Activated naive CD4-positive, alpha-beta T cell treated with anti-CD3 and anti-CD28 coated beads, Interleukin-2, amount 10 ng/mL, durations not matched to agents 7 days and 5 days (primary cell): ENCODE measurements around the gene ASIC4.
A peak's percentile ranks its signal among the peaks of the same experiment; 100 is the strongest.

Experiments used
- CTCF ChIA-PET: fragments of 350-600 bp; sonication (Branson Sonifier 250); formaldehyde crosslinking; loops from one replicate; lab custom pipeline; 2021; ENCODE audit warnings: antibody characterized with exemption; lab: Charles Lee
- DNase-seq: peaks from one replicate; pipeline ENCODE4 v3.0.0-alpha.2; 2020
- H3K27ac Mint-ChIP-seq: one replicate; pipeline ENCODE4 v1.8.0; 2021; ENCODE audit warnings: mild to moderate bottlenecking, moderate library complexity, mixed read lengths
- H3K27me3 Mint-ChIP-seq: one replicate; pipeline ENCODE4 v1.8.0; 2021; ENCODE audit warnings: mild to moderate bottlenecking, mixed read lengths
- H3K36me3 Mint-ChIP-seq: one replicate; pipeline ENCODE4 v1.8.0; 2021; ENCODE audit warnings: mixed read lengths
- H3K4me1 Mint-ChIP-seq: one replicate; pipeline ENCODE4 v1.8.0; 2021; ENCODE audit warnings: mixed read lengths
- H3K4me3 Mint-ChIP-seq: one replicate; pipeline ENCODE4 v1.8.0; 2021; ENCODE audit warnings: mild to moderate bottlenecking, moderate library complexity, mixed read lengths
- H3K9me3 Mint-ChIP-seq: one replicate; pipeline ENCODE4 v1.8.0; 2021; ENCODE audit warnings: mixed read lengths

ASIC4 gene

DNA sequence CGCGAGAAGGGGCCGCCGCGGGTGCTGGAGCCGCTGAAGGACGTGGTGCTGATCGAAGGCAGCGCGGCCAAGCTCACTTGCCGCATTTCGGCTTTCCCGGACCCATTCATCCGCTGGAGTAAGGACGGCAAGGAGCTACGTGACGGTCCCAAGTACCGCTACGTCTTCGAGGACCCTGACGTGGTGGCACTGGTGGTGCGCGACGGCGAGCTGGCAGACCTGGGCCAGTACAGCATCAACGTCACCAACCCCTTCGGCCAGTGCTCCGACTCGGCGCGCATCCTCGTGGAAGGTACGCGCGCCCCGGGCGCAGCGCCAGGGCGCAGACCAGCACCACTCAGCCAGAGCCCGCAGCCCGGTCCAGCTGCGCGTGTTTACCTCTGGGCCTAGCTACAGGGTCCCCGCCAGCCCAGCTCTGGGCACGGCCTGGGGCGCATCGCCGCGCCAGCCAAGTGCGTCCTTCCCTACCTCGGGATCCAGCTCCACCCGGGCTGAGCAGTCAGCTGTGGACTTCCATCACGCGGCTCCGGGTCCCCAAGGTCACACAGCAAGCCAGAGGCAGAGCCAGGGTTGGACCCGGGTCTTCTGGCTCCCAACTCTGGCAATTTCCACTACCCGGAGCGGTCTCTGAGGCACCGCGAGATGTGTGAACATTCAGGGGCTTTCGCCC, 17.3 kb upstream of the ASIC4 start:
- peak; percentile 32 for DNase-seq
- Mint-ChIP-seq H3K27me3 (peaks cover 68% of the 10 kb centered on the region), H3K9me3 (no peaks in the 10 kb centered on the region), H3K27ac (no peak overlapping the region), H3K4me1 (peaks cover 41% of the 10 kb centered on the region), H3K4me3 (peak overlapping the region; percentile 92), H3K36me3 (peaks cover 5% of the 10 kb centered on the region)
- CTCF ChIA-PET = interaction anchor here (0.8 to 4.7 kb wide), 4 partner anchors 10 to 31 kb away, joined by 3 to 131 read pairs (median 20); no protein-coding TSS in a partner anchor

DNA sequence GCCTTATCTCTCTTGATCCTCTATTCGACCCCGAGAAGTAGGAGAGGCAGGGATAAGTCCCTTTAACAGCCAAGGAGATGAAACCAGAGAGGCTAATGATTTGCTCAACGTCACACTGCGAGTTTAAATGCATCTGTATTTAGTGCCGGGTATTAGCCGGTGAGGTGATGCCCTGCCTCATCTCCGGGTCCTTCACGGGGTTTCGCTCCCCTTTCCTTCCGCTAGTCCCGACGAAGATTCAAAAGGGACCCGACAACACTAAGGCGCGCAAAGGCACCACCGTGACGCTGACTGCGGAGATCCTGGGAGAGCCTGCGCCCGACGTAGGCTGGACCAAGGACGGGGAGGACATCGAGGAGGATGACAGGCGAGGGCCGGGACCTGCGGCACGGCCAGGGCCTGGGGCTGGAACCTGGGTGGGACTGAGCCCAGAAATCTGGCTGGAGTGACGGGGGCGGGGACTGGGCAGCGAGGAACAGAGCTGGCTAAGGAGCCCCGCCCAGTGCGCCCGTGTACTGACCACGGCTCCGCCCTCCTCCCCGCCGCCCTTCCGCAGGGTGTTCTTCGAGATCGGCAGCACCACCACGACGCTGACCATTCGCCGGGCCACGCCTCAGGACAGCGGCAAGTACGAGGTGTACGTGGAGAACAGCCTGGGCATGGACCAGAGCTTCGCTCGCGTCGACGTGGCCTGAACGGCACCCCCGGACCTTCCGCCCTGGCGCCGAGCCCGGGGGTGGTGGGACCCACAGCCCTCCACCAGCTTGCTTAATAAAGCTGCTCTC, 16.6 kb upstream of the ASIC4 start:
- CTCF ChIA-PET = interaction anchor here (0.8 to 4.7 kb wide), 6 partner anchors 12 to 37 kb away, joined by 3 to 131 read pairs (median 6); no protein-coding TSS in a partner anchor
- peaks cover 6% of the 10 kb centered on the region for H3K36me3 Mint-ChIP-seq
- no peak overlapping the region for H3K27ac Mint-ChIP-seq
- H3K4me1 Mint-ChIP-seq = peaks cover 41% of the 10 kb centered on the region
- H3K9me3 Mint-ChIP-seq = no peaks in the 10 kb centered on the region
- peaks cover 61% of the 10 kb centered on the region for H3K27me3 Mint-ChIP-seq
- DNase-seq = peak; percentile 65
- peak overlapping the region; percentile 92 for H3K4me3 Mint-ChIP-seq

DNA sequence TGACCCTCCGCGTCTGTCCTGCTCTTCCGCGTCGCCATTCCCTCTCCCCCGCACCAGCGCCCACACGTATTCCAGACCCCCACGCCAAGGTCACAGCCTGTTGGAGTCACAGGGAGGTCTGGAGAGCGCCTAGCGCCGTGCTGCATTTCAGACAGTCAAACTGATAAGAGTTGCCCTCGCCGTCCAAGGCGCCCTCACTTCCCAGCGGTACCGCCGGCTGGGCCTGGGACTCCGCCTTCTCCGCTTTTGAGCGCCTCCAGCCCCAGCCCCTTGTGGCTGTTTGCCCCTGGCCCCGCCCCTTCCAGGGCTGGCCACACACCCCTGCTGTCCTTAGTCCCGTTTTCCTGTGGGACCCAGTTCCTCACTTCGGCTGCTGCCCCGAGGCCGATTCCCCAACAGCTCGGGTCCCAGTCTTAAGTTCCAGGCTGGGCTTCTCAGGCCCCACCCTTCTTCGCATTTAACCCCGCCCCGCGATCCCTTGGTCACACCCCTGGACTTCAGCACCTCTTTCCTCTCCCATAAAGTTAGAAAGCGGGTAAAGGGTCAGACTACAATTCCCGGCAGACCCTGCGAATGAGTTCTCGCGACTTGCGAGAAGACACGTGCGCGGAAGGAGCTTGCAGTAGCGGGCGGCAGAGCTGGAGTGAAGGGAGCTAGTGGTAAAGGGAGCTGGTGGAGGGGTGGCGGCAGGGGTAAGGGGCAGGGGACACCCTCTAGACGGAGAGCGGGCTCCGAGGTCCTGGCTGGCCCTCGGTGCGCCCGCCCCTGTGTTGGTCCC, 15.8 kb upstream of the ASIC4 start, which contains the start of gene GMPPA:
TSS of gene GMPPA (plus strand) at position 612 of the 778 bp plus-strand sequence. CDS start 1,085 bp downstream, outside the sequence.
- CTCF ChIA-PET = interaction anchor here (0.8 to 3.6 kb wide), 9 partner anchors 11 to 517 kb away, joined by 3 to 24 read pairs (median 4); no protein-coding TSS in a partner anchor
- Mint-ChIP-seq H3K4me1 (peaks cover 41% of the 10 kb centered on the region), H3K27ac (peak within 1 kb of the TSS; percentile 73), H3K36me3 (peaks cover 8% of the 10 kb centered on the region), H3K4me3 (peak within 1 kb of the TSS; percentile 92), H3K27me3 (peaks cover 53% of the 10 kb centered on the region), H3K9me3 (no peaks in the 10 kb centered on the region)
- peak; percentile 98 for DNase-seq

DNA sequence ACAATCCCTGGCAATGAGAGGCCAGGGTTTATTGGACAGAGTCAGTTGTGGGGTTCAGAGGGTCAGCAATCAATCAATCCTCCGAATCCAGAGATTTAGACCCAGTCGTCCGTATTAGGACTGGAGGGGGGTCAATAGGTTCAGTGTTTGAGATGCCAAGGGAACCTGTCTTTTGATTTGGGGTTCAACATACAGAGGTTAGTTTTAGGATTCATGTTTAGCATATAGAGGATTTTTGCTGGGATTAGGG, 15.3 kb upstream of the ASIC4 start:
- Mint-ChIP-seq H3K27ac (peak overlapping the region; percentile 73), H3K9me3 (no peaks in the 10 kb centered on the region), H3K36me3 (peaks cover 11% of the 10 kb centered on the region), H3K4me3 (peak overlapping the region; percentile 92), H3K4me1 (peaks cover 41% of the 10 kb centered on the region), H3K27me3 (peaks cover 48% of the 10 kb centered on the region)
- DNase-seq = no peak
- CTCF ChIA-PET = interaction anchor here (1.2 to 3.6 kb wide), 8 partner anchors 10 to 517 kb away, joined by 3 to 24 read pairs (median 4); no protein-coding TSS in a partner anchor

DNA sequence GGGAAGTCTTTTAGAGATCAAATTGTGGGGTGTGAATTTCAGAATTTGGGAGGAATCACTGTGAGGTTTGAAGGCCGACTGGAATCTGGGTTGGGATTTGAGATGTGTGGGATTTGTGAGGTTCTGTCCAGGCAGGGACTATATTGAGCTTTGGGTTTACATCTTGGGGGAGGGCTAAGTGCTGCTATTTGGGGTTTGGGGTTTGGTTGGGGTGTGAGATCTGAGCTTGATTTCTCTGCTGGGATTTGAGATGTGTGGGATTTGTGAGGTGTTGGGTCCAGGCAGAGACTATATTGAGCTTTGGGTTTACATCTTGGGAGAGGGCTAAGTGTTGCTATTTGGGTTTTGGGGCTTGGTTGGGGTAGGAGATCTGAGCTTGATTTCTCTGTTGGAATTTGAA, 14.7 kb upstream of the ASIC4 start:
- CTCF ChIA-PET = interaction anchor here (0.7 to 3.6 kb wide), 10 partner anchors 11 to 518 kb away, joined by 3 to 24 read pairs (median 4); no protein-coding TSS in a partner anchor

DNA sequence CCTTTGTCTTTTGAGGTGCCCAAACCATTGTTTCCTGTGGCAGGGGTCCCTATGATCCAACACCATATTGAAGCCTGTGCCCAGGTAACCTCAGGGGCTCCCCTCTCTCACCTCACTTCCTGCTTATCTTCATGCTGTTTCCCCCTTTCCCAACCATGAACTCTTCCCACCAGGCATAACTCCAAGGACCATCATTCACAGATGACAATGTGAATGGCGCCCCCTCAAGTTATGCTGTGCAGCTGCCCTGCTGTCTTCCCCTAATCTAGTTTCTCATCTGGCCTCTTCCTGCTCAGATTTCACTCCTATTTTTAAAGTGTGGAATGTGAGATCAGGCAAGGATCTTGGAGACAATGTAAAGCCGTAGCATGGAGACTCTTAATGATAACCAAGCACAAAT, 14.1 kb upstream of the ASIC4 start:
- no peaks in the 10 kb centered on the region for H3K9me3 Mint-ChIP-seq
- H3K4me1 Mint-ChIP-seq = peaks cover 41% of the 10 kb centered on the region

More for the DNA sequence above, 14.7 kb upstream of the ASIC4 start:
- Mint-ChIP-seq H3K9me3 (no peaks in the 10 kb centered on the region), H3K27ac (no peak overlapping the region), H3K4me1 (peaks cover 41% of the 10 kb centered on the region), H3K36me3 (peaks cover 11% of the 10 kb centered on the region), H3K27me3 (peaks cover 42% of the 10 kb centered on the region), H3K4me3 (peak overlapping the region; percentile 92)
- DNase-seq = no peak

DNA sequence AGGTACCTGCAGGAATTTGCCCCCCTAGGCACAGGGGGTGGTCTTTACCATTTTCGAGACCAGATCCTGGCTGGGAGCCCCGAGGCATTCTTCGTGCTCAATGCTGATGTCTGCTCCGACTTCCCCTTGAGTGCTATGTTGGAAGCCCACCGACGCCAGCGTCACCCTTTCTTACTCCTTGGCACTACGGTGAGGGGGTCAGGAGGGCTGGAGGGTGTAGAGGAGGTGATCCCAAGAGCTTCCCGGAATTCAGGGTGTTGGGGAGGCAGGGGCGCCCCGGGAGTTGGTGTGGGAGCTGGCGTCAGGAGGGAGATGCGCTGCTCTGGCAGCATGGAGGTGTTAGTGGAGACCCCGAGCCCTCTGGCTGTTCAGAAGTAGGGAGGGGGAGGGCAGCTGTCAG, 12.4 kb upstream of the ASIC4 start:
- Mint-ChIP-seq H3K9me3 (no peaks in the 10 kb centered on the region), H3K36me3 (peaks cover 13% of the 10 kb centered on the region), H3K4me1 (peaks cover 36% of the 10 kb centered on the region), H3K27me3 (peaks cover 19% of the 10 kb centered on the region), H3K4me3 (no peak overlapping the region), H3K27ac (no peak overlapping the region)
- CTCF ChIA-PET = interaction anchor here (3.4 kb wide), 1 partner anchor 8 kb away, joined by 19 read pairs; no protein-coding TSS in a partner anchor
- DNase-seq = no peak

More for the DNA sequence above, 14.1 kb upstream of the ASIC4 start:
- Mint-ChIP-seq H3K27me3 (peaks cover 36% of the 10 kb centered on the region), H3K4me3 (peak overlapping the region; percentile 92), H3K27ac (no peak overlapping the region), H3K36me3 (peaks cover 11% of the 10 kb centered on the region)
- CTCF ChIA-PET = interaction anchor here (0.7 to 3.6 kb wide), 6 partner anchors 10 to 98 kb away, joined by 3 to 24 read pairs (median 6); no protein-coding TSS in a partner anchor
- no peak for DNase-seq

DNA sequence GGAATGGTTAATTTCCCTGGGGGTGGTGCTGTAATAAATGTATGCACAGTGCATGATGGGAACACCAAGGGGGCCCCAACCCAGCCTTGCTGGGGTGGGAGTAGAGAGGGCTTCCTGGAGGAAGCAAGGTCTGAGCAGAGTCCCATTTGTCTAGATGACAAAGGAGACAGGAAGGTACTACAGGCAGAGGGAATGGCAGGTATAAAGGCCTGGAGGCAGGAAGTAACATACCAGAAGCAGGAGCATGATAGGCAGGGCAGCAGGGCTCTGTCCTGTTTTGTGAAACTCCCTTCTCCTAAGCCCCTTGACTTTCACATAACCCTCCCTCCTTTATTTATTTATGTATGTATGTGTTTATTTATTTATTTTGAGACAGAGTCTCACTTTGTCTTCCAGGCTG, 11.7 kb upstream of the ASIC4 start:
- no peaks in the 10 kb centered on the region for H3K9me3 Mint-ChIP-seq
- H3K27ac Mint-ChIP-seq = no peak overlapping the region
- CTCF ChIA-PET = interaction anchor here (3.4 kb wide), 1 partner anchor 8 kb away, joined by 19 read pairs; no protein-coding TSS in a partner anchor
- H3K4me1 Mint-ChIP-seq = peaks cover 31% of the 10 kb centered on the region
- no peak overlapping the region for H3K4me3 Mint-ChIP-seq
- H3K27me3 Mint-ChIP-seq = peaks cover 12% of the 10 kb centered on the region
- DNase-seq = no peak
- H3K36me3 Mint-ChIP-seq = peaks cover 13% of the 10 kb centered on the region

DNA sequence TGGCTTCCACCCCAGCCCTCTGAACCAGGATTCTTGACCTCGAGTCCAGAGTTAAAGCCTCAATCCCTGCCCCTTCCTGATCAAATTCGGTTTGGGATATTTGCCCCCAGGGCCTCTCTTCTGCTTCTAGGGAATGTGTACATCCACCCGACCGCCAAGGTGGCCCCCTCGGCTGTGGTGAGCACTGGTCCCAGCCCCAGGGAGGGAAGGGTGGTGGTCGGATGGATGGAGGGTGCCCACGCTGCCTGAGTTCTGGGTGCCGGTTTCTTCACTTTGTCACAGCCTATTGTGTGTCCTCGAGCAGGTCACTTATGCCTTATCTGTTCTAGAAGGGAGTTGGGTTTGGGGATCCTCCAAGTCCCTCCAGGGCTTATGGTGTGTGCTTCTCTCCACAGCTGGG, 8.7 kb upstream of the ASIC4 start:
- H3K4me3 Mint-ChIP-seq = no peak overlapping the region
- no peaks in the 10 kb centered on the region for H3K9me3 Mint-ChIP-seq
- CTCF ChIA-PET = interaction anchor here (2.6 kb wide), 1 partner anchor 10 kb away, joined by 16 read pairs; a partner anchor contains a TSS
- no peak for DNase-seq
- H3K4me1 Mint-ChIP-seq = peaks cover 16% of the 10 kb centered on the region
- H3K27ac Mint-ChIP-seq = no peak overlapping the region
- peaks cover 8% of the 10 kb centered on the region for H3K36me3 Mint-ChIP-seq
- H3K27me3 Mint-ChIP-seq = peaks cover 31% of the 10 kb centered on the region

DNA sequence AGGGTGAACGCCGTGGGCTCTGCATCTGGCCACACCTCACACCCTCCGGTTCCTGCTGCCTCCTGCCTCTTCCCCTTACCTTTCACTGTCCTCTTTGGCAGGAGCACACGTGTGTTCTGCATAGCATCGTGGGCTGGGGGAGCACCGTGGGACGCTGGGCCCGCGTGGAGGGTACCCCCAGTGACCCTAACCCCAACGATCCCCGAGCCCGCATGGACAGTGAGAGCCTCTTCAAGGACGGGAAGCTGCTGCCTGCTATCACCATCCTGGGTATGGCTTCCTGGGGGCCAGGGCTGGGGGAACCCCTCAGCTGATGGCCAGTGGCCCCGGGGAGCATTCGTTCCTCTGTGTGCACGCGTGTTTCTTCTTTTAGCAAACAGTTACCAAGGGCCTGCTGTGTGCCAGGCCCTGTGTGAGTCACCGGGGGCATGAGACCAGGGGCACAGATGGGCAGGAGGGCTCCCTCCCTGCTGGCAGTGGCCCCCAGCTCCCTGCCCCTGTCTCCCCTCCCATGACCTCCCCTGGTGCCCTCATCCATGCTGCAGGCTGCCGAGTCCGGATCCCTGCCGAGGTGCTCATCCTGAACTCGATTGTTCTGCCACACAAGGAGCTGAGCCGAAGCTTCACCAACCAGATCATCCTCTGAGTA, 8.0 kb upstream of the ASIC4 start:
- Mint-ChIP-seq H3K27me3 (peaks cover 37% of the 10 kb centered on the region), H3K4me3 (no peak overlapping the region), H3K4me1 (peaks cover 11% of the 10 kb centered on the region), H3K36me3 (peaks cover 8% of the 10 kb centered on the region), H3K27ac (no peak overlapping the region), H3K9me3 (no peaks in the 10 kb centered on the region)
- DNase-seq = no peak
- CTCF ChIA-PET = interaction anchor here (2.6 kb wide), 1 partner anchor 11 kb away, joined by 16 read pairs; a partner anchor contains a TSS

DNA sequence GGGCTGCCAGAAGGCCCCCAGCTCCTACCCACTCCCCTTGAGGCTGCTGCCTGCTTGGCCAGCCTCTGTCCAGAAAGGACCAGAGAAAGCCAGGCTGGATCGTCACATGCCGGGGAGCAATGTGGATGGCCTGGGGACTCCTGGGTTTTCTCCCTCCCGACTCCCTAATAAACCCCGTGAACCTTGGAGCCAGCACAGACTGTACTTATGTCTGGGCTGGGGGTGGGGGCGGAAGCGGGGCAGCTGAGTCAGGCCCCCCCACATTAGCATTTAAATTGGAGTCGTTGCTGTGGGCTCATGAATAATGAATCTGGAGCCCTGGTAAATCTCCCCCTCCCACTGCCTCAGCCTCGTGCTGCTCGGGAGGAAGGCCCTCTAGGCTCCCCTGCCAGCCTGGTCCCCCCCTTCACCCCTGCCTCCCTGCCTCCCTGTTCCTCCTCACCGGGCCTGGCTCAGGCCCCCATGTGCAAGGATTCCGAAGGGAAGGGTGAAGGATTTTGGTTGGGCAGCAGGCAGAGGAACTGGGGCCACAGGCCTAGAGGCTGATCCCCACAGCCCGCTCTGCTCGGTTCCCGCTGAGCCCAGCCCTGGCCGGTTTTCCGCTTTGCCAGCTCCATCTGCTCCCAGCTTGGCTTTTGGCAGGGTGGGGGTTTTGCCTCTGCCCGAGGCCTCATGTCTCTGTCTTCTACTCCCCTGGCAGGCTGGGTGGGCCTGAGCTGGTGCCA, 7.3 kb upstream of the ASIC4 start:
- H3K4me1 Mint-ChIP-seq = peaks cover 9% of the 10 kb centered on the region
- peaks cover 44% of the 10 kb centered on the region for H3K27me3 Mint-ChIP-seq

DNA sequence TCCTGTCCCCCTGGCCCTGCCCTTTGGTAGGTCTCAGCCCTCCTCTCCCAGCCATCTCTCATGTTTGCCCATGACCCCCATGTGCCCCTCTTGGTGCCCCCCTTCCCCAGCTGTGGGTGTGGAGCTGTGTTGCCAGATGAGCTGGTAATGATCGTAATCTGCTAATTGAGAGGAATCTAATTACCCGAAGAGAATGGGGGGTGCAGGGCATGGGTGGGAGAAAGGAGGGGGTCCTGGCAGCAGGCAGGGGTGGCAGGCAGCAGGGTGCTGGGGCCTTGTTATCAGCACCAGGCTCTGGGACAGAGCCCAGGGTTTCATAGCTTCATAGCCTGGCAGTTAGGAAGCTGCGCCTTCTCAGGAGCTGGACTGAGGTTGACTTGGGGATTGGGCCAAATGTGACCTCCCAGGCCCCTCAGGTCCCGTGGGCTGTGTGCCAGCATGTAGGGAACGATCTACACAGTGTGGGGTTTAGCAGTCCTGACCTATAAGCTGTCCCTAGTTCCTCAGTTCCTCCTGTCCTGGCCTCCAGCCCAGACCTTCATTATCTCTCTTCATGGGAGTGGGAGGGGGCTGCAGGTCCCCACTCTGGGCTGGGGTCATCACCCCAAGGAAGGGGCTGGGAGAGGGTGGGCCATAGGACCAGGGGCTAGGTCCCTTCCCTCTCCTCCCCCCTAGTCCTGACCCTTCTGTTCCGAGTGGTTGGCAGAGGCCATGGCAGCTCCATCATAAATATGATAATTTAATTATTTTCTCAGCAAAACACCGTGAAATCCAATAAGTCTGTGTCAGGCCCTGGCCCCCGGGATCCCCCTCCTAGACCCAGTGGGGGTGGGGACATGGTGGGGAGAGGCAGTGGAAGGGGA, 6.5 kb upstream of the ASIC4 start:
- CTCF ChIA-PET = interaction anchor here (0.8 to 2.6 kb wide), 7 partner anchors 11 to 104 kb away, joined by 3 to 16 read pairs (median 4); a partner anchor contains a TSS
- peaks cover 7% of the 10 kb centered on the region for H3K36me3 Mint-ChIP-seq

More for the DNA sequence above, 7.3 kb upstream of the ASIC4 start:
- CTCF ChIA-PET = interaction anchor here (1.2 to 2.6 kb wide), 4 partner anchors 11 to 36 kb away, joined by 3 to 16 read pairs (median 5); a partner anchor contains a TSS
- peaks cover 8% of the 10 kb centered on the region for H3K36me3 Mint-ChIP-seq
- DNase-seq = no peak
- H3K27ac Mint-ChIP-seq = no peak overlapping the region
- H3K4me3 Mint-ChIP-seq = no peak overlapping the region
- no peaks in the 10 kb centered on the region for H3K9me3 Mint-ChIP-seq

More for the DNA sequence above, 6.5 kb upstream of the ASIC4 start:
- Mint-ChIP-seq H3K27ac (no peak overlapping the region), H3K27me3 (peaks cover 53% of the 10 kb centered on the region), H3K4me1 (peaks cover 9% of the 10 kb centered on the region), H3K4me3 (no peak overlapping the region), H3K9me3 (no peaks in the 10 kb centered on the region)
- no peak for DNase-seq
